Heart left ventricle (tissue), 16 donors: ENCODE measurements around the gene ZYX. TPM values are rescaled to one million over a fixed set of nuclear protein-coding genes. Genes with fewer than 3 reads are reported as not detected.
A peak's percentile ranks its signal among the peaks of the same experiment; 100 is the strongest.

Source experiments
- ATAC-seq, 4 donors: fragments of 200-7000 bp; cut with Tn5 transposase; one replicate each; pipeline ENCODE4 v1.9.1; 2020 to 2022; ENCODE audit warnings: moderate library complexity in 4 of 4, mild to moderate bottlenecking in 3 of 4, moderate number of reproducible peaks in 1 of 4
- DNase-seq, 5 donors: peaks; one replicate each; pipeline ENCODE4 v3.0.0-alpha.2; 2020
- H3K27ac ChIP-seq, 12 donors: fragments of 200-600 bp; sonication (generic) in 4 of 12; one replicate each; pipeline versions ENCODE4 v1.5.0 to v1.8.0; 2016 to 2022; ENCODE audit warnings: mild to moderate bottlenecking in 2 of 12
- H3K27me3 ChIP-seq, 9 donors: fragments of 200-600 bp; sonication (generic) in 2 of 9; one replicate each; pipeline versions ENCODE4 v1.5.1 to v1.8.0; 2016 to 2022; ENCODE audit warnings: mild to moderate bottlenecking in 3 of 9
- H3K36me3 ChIP-seq, 9 donors: fragments of 200-600 bp; sonication (generic) in 2 of 9; one replicate each; pipeline versions ENCODE4 v1.5.0 to v1.8.0; 2018 to 2022; ENCODE audit warnings: mild to moderate bottlenecking in 2 of 9
- H3K4me1 ChIP-seq, 12 donors: fragments of 200-600 bp; sonication (generic) in 4 of 12; one replicate each; pipeline versions ENCODE4 v1.5.0 to v1.8.0; 2016 to 2022; ENCODE audit warnings: mild to moderate bottlenecking in 3 of 12
- H3K4me3 ChIP-seq, 12 donors: fragments of 200-600 bp; sonication (generic) in 4 of 12; one replicate each; pipeline versions ENCODE4 v1.5.0 to v1.8.0; 2017 to 2022; ENCODE audit warnings: mild to moderate bottlenecking in 9 of 12, moderate library complexity in 4 of 12
- H3K9me3 ChIP-seq, 12 donors: fragments of 200-600 bp; sonication (generic) in 4 of 12; one replicate each; pipeline versions ENCODE4 v1.5.0 to v1.8.0; 2016 to 2022; ENCODE audit warnings: mild to moderate bottlenecking in 1 of 12
- CTCF ChIP-seq, 12 donors: fragments of 200-600 bp; sonication (generic) in 4 of 12; IDR thresholded peaks; one replicate each; pipeline versions ENCODE4 v1.5.0 to v1.8.0; 2018 to 2022; ENCODE audit warnings: antibody characterized with exemption in 12 of 12, mild to moderate bottlenecking in 5 of 12
- POLR2A ChIP-seq, 2 donors: fragments of 450-650 bp; IDR thresholded peaks; one replicate each; pipeline ENCODE4 v1.6.1; 2017; ENCODE audit warnings: antibody characterized with exemption in 2 of 2, mild to moderate bottlenecking in 2 of 2, moderate library complexity in 2 of 2
- WGBS, 4 donors: extraction: QIAGEN DNeasy Blood & Tissue Kit in 2 of 4; methylation state at CpG; one replicate each; pipeline versions ENCODE4 v1.1.5 to v1.1.7; 2013 to 2018; 5-methylcytosine and 5-hydroxymethylcytosine counted together
- intact Hi-C, 10 donors: fragments of 100-400 bp; cut with DNase I; formaldehyde crosslinking; loops; one replicate each; pipeline versions ENCODE4 v1.11.1 to v1.14.2; 2022
- polyA plus RNA-seq, 2 donors: library from polyadenylated mRNA; stranded (reverse); fragments of 200-250 nt; gene quantifications; one replicate each; pipeline ENCODE4 v1.2.3, GENCODE V29; 2013
- total RNA-seq, 9 donors: library from RNA; depleted of rRNA in 2 of 9; stranded (reverse); fragments of >200 nt in 2 of 9; fragmentation: NEBNext Ultra II Directional in 3 of 9; extraction: Animal tissue kit (Norgen Biotek cat#: 25700) in 3 of 9; gene quantifications; one replicate each; pipeline versions ENCODE4 v1.1.0 to v1.2.4, GENCODE V29; 2016 to 2023
- donor health status: ischemic (EF 13 %, LVEDD 7.1; RV severe dilation, severe dysfunction).
- donor health status: healthy with polysubstance abuse.
- donor health status: DM: no; HTN: yes; CAD: no.
- donor health status: DM: no; HTN: no; CAD: no.
- donor health status: ischemic (EF 25% LVEDD 6.9; RV normal size, moderate dysfunction).
- donor health status: ischemic (EF 25% LVEDD 5.7; RV mildly dilated, moderate dysfunction).
- donor health status: healthy.
- donor health status: DM: yes; HTN: yes; CAD: no.
- donor health status: ischemic (EF 35%, LVEDD 5.7; RV mildly dilated, moderate dysfunction).
- donor health status: nonischemic (EF 11% LVEDD 7.7; RV severe dilation, severe dysfunction).
- donor health status: DM: yes; HTN: yes; CAD: no.
- donor health status: PGD.
- donor health status: ischemic (EF 29% LVEDD 5.4; RV normal size, mild dysfunction).
- donor health status: nonischemic (EF 23%, LVEDD 6.1; RV moderate dilation, normal function).

The ZYX gene
- total and polyA plus RNA-seq, 11 donors = 55.9 to 217 (median 79.4) TPM

GRCh38 chr7:143368387-143368786, 12.8 kb upstream of the ZYX start:
- Histone ChIP-seq H3K27ac (no peak overlapping the region), H3K36me3 (no peaks in the 10 kb centered on the region), H3K9me3 (no peaks in the 10 kb centered on the region), H3K27me3 (peaks cover 0 to 16% (median 6%) of the 10 kb centered on the region in 9 donors), H3K4me1 (peaks cover 0 to 19% (median 0%) of the 10 kb centered on the region in 12 donors), H3K4me3 (no peak overlapping the region)
- WGBS, 4 donors = 94 to 100% (median 100%) methylated on average over 1 of the region's 1 CpG
- intact Hi-C loops = loop anchor here in 2 of 10 donors (5.0 to 10.0 kb wide), 2 partner anchors 46 to 126 kb away; no protein-coding TSS in a partner anchor
- ATAC-seq (no peak), DNase-seq (no peak)
- TF ChIP-seq CTCF (IDR thresholded peaks at IDR 0.05) (no peak), POLR2A (IDR thresholded peaks at IDR 0.05) (no peak)

GRCh38 chr7:143369678-143370651, 11.2 kb upstream of the ZYX start:
- ATAC-seq (no peak), DNase-seq (no peak)
- Histone ChIP-seq H3K4me1 (peaks cover 0 to 35% (median 0%) of the 10 kb centered on the region in 12 donors), H3K27me3 (peaks cover 0 to 3% (median 0%) of the 10 kb centered on the region in 9 donors), H3K27ac (no peak overlapping the region), H3K4me3 (no peak overlapping the region), H3K9me3 (no peaks in the 10 kb centered on the region), H3K36me3 (no peaks in the 10 kb centered on the region)
- TF ChIP-seq POLR2A (IDR thresholded peaks at IDR 0.05) (no peak), CTCF (IDR thresholded peaks at IDR 0.05) (no peak)
- intact Hi-C loops = loop anchor here in 2 of 10 donors (5.0 to 10.0 kb wide), 3 partner anchors 45 to 128 kb away; partner anchors contain the start of gene GSTK1 (in 1 of the 2)
- 83 to 86% (median 85%) methylated on average over 12 of the region's 12 CpGs for WGBS, 4 donors

GRCh38 chr7:143372070-143372469, 9.1 kb upstream of the ZYX start:
- H3K27ac ChIP-seq = peak overlapping the region in 1 of 12 donors; percentile 70
- intact Hi-C loops = loop anchor here in 1 of 10 donors (10.0 kb wide), 1 partner anchor 107 kb away; the partner anchor contains the start of gene GSTK1
- WGBS, 4 donors = 35 to 54% (median 46%) methylated on average over 4 of the region's 4 CpGs
- peak in 3 of 4 donors; percentile 64 to 76 (median 74) for ATAC-seq
- H3K4me1 ChIP-seq = peaks cover 0 to 56% (median 0%) of the 10 kb centered on the region in 12 donors
- no peaks in the 10 kb centered on the region for H3K36me3 ChIP-seq
- peak in 3 of 5 donors; percentile 64 to 73 (median 67) for DNase-seq
- H3K4me3 ChIP-seq = no peak overlapping the region
- TF ChIP-seq POLR2A (IDR thresholded peaks at IDR 0.05) (no peak), CTCF (IDR thresholded peaks at IDR 0.05) (peak in 3 of 12 donors; percentile 25 to 34 (median 26))
- H3K9me3 ChIP-seq = no peaks in the 10 kb centered on the region
- H3K27me3 ChIP-seq = no peaks in the 10 kb centered on the region

GRCh38 chr7:143373255-143373794, 7.8 kb upstream of the ZYX start:
- intact Hi-C loops = loop anchor here in 1 of 10 donors (10.0 kb wide), 1 partner anchor 109 kb away; the partner anchor contains the start of gene GSTK1
- no peak overlapping the region for H3K27ac ChIP-seq
- DNase-seq = no peak

More at GRCh38 chr7:143373255-143373794, 7.8 kb upstream of the ZYX start:
- Histone ChIP-seq H3K4me1 (peaks cover 0 to 67% (median 0%) of the 10 kb centered on the region in 12 donors), H3K4me3 (no peak overlapping the region), H3K9me3 (no peaks in the 10 kb centered on the region), H3K27me3 (no peaks in the 10 kb centered on the region), H3K36me3 (no peaks in the 10 kb centered on the region)
- TF ChIP-seq CTCF (IDR thresholded peaks at IDR 0.05) (no peak), POLR2A (IDR thresholded peaks at IDR 0.05) (no peak)
- no peak for ATAC-seq
- 88 to 92% (median 89%) methylated on average over 4 of the region's 4 CpGs for WGBS, 4 donors
